ENCODE data around the gene C1orf232. TPM values are rescaled to one million over a fixed set of nuclear protein-coding genes. Genes with fewer than 3 reads are reported as not detected.

Gene C1orf232
- polyA plus RNA-seq, 1 donor, result not detected

DNA sequence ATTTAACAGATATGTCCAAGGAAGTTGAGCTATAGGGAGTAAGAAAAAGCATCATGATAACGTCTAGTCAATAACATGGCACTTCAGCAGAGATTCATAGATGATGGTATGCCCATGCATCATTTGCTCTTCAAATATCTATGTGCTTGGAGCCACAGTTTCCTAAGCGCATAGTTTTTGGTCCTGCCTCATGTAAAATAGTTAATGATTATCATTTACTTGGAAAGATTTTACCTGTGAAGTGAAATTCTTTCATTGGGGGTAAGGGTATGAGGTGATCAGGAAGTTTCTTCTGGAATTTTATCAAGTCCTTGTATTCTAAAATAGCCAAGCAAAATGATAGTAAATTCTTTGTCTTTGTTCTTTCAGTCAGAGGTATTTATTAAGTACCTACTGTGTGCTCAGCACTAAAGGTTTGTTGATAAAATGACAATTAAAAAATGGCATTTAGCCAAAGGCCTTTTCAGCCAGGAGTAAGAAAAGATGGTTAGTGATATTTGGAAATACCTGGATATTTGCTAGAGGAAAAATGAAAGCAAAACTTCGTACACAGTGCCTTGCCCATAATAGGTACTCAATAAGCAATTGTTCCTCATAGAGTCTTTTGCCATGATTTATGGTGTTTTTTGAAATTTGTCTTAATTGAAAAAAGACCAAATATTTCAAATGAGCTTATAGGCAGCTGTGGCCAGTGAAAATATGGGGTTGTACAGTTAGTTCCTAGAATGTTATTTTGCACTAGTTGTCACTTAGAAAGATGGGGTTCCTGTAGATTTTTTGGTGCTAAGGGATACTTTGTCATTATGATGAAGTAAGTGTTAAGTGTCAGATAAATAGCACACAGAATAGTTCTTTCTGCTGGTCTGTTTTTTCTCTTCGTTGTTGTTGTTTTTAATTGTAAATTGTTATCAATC lies 44.1 kb downstream of the C1orf232 start:
- DNase-seq (ENCODE audit: low read depth), result no peak

DNA sequence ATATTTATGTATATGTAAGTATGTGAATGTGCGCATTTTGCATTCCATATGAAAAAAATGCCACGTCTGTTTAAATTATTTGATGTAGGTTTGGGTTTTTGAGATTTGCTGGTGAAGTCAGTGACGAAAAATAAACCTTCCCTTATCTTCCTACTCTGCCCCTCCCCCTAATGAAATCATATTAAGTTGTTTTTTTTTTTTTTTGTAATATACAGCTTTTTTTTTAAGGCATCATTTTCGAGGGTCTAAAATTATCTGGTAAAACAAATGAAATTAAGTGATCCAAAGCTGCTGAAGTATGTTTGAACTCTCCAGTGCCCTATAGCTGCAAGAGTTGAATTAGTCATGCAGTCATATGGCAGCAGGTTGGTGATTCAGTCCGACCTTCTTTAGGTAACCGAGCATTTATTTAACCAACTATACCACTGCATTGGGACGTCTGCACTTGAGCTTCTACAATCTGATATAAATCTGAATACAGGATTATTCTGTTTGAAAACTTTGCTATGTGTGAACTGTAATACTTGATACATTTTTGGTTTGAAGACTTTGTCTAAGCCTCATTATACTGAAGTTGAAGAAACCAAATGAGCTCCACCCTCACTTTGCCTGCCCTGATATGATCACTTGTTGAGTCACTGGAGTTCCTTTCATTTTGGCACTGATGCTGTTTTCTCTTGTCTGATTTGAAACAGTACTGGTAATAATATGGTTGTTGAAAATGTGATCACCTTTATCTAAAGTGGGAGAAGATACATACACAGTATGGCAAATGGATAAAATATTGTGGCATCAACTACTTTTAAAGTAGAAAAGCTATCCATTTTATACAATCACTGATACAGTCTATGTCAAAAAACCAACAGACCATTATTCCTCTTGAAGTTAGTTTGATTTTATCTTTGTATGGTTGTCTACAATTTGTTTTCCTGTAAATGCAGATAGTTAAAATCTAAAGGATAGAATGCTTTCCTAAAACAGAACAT lies 45.5 kb downstream of the C1orf232 start:
- no peak for DNase-seq (ENCODE audit: low read depth)

DNA sequence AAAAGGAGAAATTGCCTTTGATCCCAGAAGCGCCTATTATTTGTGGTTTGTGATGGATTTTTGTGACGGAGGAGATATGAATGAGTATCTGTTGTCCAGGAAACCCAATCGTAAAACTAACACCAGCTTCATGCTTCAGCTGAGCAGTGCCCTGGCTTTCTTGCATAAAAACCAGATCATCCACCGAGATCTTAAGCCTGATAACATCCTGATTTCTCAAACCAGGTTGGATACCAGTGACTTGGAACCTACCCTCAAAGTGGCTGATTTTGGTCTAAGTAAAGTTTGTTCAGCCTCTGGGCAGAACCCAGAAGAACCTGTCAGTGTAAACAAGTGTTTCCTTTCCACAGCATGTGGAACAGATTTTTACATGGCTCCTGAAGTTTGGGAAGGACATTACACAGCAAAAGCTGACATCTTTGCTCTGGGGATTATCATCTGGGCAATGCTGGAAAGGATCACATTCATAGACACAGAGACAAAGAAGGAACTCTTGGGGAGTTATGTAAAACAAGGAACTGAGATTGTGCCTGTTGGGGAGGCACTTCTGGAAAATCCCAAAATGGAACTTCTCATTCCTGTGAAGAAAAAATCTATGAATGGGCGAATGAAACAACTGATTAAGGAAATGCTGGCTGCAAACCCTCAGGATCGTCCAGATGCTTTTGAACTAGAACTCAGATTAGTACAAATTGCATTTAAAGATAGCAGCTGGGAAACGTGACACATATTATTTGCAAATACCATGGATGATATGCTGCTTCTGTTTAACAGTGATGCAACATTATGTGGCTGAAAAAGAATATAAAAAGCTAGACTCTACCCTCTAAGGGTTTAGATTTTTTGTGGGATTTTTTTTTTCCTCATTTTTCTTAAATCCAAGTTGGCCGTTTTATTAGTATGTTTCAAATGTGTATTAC lies 46.6 kb downstream of the C1orf232 start:
- no peak for DNase-seq (ENCODE audit: low read depth)

DNA sequence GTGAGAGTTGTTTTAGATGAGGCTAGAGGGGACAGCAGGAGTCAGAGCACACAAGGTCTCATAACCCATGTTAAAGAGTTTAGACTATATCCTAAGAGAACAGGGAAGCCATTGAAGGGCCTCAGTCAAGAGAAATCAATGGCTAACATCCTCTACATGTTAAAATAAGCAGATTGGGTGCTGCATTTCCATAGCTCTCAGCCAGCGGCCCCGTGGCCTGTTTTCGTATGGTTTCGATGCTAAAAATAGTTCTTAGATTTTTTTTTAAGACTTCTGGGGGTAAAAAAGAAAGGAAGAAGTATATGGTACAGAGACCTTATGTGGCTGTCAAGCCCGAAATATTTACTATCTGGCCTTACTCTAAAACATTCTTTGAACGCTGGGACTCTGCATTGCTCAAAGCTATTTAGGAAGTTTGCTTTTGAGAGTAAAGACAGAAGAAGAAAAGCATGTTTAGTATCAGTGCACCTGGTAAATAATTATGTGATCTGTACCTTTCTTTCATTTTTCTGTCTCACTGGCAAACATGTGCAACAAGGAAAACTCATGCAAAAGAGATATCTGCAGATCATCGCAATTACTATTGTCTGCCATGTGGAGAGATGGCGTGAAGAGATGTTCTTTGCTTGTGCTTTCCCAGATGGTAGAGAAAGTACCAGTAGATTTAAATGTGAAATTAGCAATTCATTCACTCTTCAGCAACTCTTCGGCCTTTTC lies 48.7 kb downstream of the C1orf232 start:
- DNase-seq (ENCODE audit: low read depth), result no peak

GRCh38 chr1:26114165-26114927 lies 54.4 kb downstream of the C1orf232 start:
- no peak for DNase-seq (ENCODE audit: low read depth)

Other genes with a start within 250 kb of the C1orf232 start
- 84.2 TPM for gene PAFAH2, start 170.9 kb downstream of the C1orf232 start, polyA plus RNA-seq (ENCODE audit: insufficient read length)
- 4.8 TPM for gene EXTL1, start 147.2 kb downstream of the C1orf232 start, polyA plus RNA-seq (ENCODE audit: insufficient read length)
- 1.00 TPM for gene SLC30A2, start 122.8 kb downstream of the C1orf232 start, polyA plus RNA-seq (ENCODE audit: insufficient read length)
- 47.4 TPM for gene TRIM63, start 101.3 kb downstream of the C1orf232 start, polyA plus RNA-seq (ENCODE audit: insufficient read length)
- gene PDIK1L, start 57.1 kb downstream of the C1orf232 start, polyA plus RNA-seq (ENCODE audit: insufficient read length), result 6.0 TPM
- 0.76 TPM for gene FAM110D, start 9.9 kb downstream of the C1orf232 start, polyA plus RNA-seq (ENCODE audit: insufficient read length)
- gene ZNF593, start 945 bp upstream of the C1orf232 start, polyA plus RNA-seq (ENCODE audit: insufficient read length), result 21.5 TPM
- gene ZNF593OS, start 2.9 kb upstream of the C1orf232 start, polyA plus RNA-seq (ENCODE audit: insufficient read length), result 1.5 TPM
- gene CNKSR1, start 8.5 kb upstream of the C1orf232 start, polyA plus RNA-seq (ENCODE audit: insufficient read length), result 4.2 TPM
- not detected for gene CATSPER4, start 21.6 kb upstream of the C1orf232 start, polyA plus RNA-seq (ENCODE audit: insufficient read length)
- 23.6 TPM for gene CEP85, start 65.2 kb upstream of the C1orf232 start, polyA plus RNA-seq (ENCODE audit: insufficient read length)
- 44.5 TPM for gene SH3BGRL3, start 111.1 kb upstream of the C1orf232 start, polyA plus RNA-seq (ENCODE audit: insufficient read length)
- 8.2 TPM for gene UBXN11, start 137.7 kb upstream of the C1orf232 start, polyA plus RNA-seq (ENCODE audit: insufficient read length)
- 1.3 TPM for gene CD52, start 149.0 kb upstream of the C1orf232 start, polyA plus RNA-seq (ENCODE audit: insufficient read length)
- gene CRYBG2, start 185.2 kb upstream of the C1orf232 start, polyA plus RNA-seq (ENCODE audit: insufficient read length), result not detected
- gene ZNF683, start 203.8 kb upstream of the C1orf232 start, polyA plus RNA-seq (ENCODE audit: insufficient read length), result not detected
- not detected for gene LIN28A, start 241.9 kb upstream of the C1orf232 start, polyA plus RNA-seq (ENCODE audit: insufficient read length)